GM12878 (cell line): ENCODE data around the gene DIS3L. TPM values are rescaled to one million over a fixed set of nuclear protein-coding genes. Genes with fewer than 3 reads are reported as not detected.

Experiments
- ATAC-seq: fragments of 200-7000 bp; cut with Tn5 transposase; 3 replicates; pipeline ENCODE4 v1.9.1; 2020; ENCODE audit warnings: mild to moderate bottlenecking, moderate library complexity
- BruUV-seq: library from RNA; stranded (reverse); fragments of 400-500 nt; replicated peaks from 2 replicates; lab custom pipeline; 2021; lab: Mats Ljungman, UMichigan
- CTCF ChIA-PET: fragments of 300-600 bp; sonication (Branson Sonifier 250); formaldehyde crosslinking; extraction: SDS; loops from one replicate; lab custom pipeline; 2021; ENCODE audit warnings: inconsistent platforms; lab: Yijun Ruan, JAX
- POLR2A ChIA-PET: fragments of 350-600 bp; formaldehyde crosslinking; extraction: SDS; loops from one replicate; lab custom pipeline; 2021; ENCODE audit warnings: inconsistent platforms; lab: Charles Lee
- RAD21 ChIA-PET: fragments of 300-600 bp; sonication (Branson Sonifier 250); formaldehyde crosslinking; loops from one replicate; lab custom pipeline; 2023; ENCODE audit warnings: antibody characterized with exemption; ENCODE audit not compliant: unreplicated experiment; lab: Charles Lee
- SMC1A ChIA-PET: fragments of 300-600 bp; sonication (Branson Sonifier 250); formaldehyde crosslinking; loops from one replicate; lab custom pipeline; 2023; ENCODE audit not compliant: unreplicated experiment, uncharacterized antibody; lab: Charles Lee
- DNase-seq: peaks from one replicate; pipeline ENCODE4 v3.0.0-alpha.2; 2011; ENCODE audit warnings: low read depth, low spot score
- FAIRE-seq: peaks from 3 replicates; lab custom pipeline; 2011; peaks lifted over from hg19 to GRCh38; lab: Jason Lieb, UNC
- H2AFZ ChIP-seq: 2 replicates; pipeline ENCODE4 v1.6.0; 2011; ENCODE audit warnings: low read depth, low read length, control low read depth; ENCODE audit not compliant: control insufficient read depth
- H3K27ac ChIP-seq: 2 replicates; pipeline ENCODE4 v1.5.1; 2011; ENCODE audit warnings: control low read depth; ENCODE audit not compliant: control insufficient read depth, insufficient read depth
- H3K27me3 ChIP-seq, 2 experiments: replicated peaks in 1 of 2; 2 replicates each; pipeline versions ENCODE4 v1.6.0 to v1.6.1; 2011; ENCODE audit warnings: low read length in 1 of 2; ENCODE audit not compliant: control insufficient read depth in 2 of 2, insufficient read depth in 2 of 2
- H3K36me3 ChIP-seq, 2 experiments: 2 replicates each; pipeline ENCODE4 v1.5.1; 2011; ENCODE audit warnings: low read length in 1 of 2; ENCODE audit not compliant: control insufficient read depth in 2 of 2, insufficient read depth in 2 of 2
- H3K4me1 ChIP-seq: 2 replicates; pipeline ENCODE4 v1.6.1; 2011; ENCODE audit warnings: mild to moderate bottlenecking, low read length, moderate library complexity, mixed read lengths; ENCODE audit not compliant: control insufficient read depth, insufficient read depth
- H3K4me2 ChIP-seq: 2 replicates; pipeline ENCODE4 v1.6.0; 2011; ENCODE audit warnings: control low read depth; ENCODE audit not compliant: control insufficient read depth, insufficient read depth
- H3K4me3 ChIP-seq: fragments of 200-600 bp; sonication (generic); 2 replicates; pipeline ENCODE4 v1.5.1; 2016
- H3K79me2 ChIP-seq: 2 replicates; pipeline ENCODE4 v1.6.0; 2011; ENCODE audit warnings: low read length; ENCODE audit not compliant: control insufficient read depth, insufficient read depth
- H3K9ac ChIP-seq: 2 replicates; pipeline ENCODE4 v1.8.0; 2011; ENCODE audit warnings: low read length, control low read depth, mixed read lengths; ENCODE audit not compliant: control insufficient read depth, insufficient read depth
- H3K9me3 ChIP-seq: replicated peaks from 3 replicates; pipeline ENCODE4 v1.5.1; 2011; ENCODE audit warnings: mild to moderate bottlenecking, low read length; ENCODE audit not compliant: control insufficient read depth, insufficient read depth
- H4K20me1 ChIP-seq: 2 replicates; pipeline ENCODE4 v1.6.0; 2011; ENCODE audit not compliant: control insufficient read depth, insufficient read depth
- ATF3 ChIP-seq: IDR thresholded peaks from 2 replicates; pipeline ENCODE4 v1.6.1; 2011; ENCODE audit warnings: low read depth, mild to moderate bottlenecking, low read length, moderate library complexity, borderline replicate concordance; ENCODE audit errors: extremely low read depth
- BCLAF1 ChIP-seq: fragments of 450-650 bp; IDR thresholded peaks from 2 replicates; pipeline ENCODE4 v1.6.1; 2017; ENCODE audit warnings: antibody characterized with exemption, mild to moderate bottlenecking, moderate library complexity
- CBX3 ChIP-seq: fragments of 200-600 bp; sonication (generic); IDR thresholded peaks from 2 replicates; pipeline ENCODE4 v1.6.1; 2016; ENCODE audit warnings: low read depth, borderline replicate concordance
- ELK1 ChIP-seq: IDR thresholded peaks from 2 replicates; pipeline ENCODE4 v1.6.1; 2012; ENCODE audit warnings: low read depth, low read length, improper control_type of control experiment
- ESRRA ChIP-seq: IDR thresholded peaks from 2 replicates; pipeline ENCODE4 v1.6.1; 2012; ENCODE audit warnings: mild to moderate bottlenecking, low read length, improper control_type of control experiment
- GATAD2B ChIP-seq: fragments of 450-650 bp; conservative IDR thresholded peaks from 2 replicates; pipeline ENCODE4 v1.6.1; 2017; ENCODE audit warnings: low read depth, mild to moderate bottlenecking, moderate library complexity
- JUNB ChIP-seq: IDR thresholded peaks from 2 replicates; pipeline ENCODE4 v1.6.1; 2016; ENCODE audit warnings: antibody characterized with exemption, mild to moderate bottlenecking
- NFYB ChIP-seq: IDR thresholded peaks from 2 replicates; pipeline ENCODE4 v1.6.1; 2011; ENCODE audit warnings: low read depth, mild to moderate bottlenecking, low read length, improper control_type of control experiment, moderate library complexity; ENCODE audit not compliant: insufficient read depth
- POLR2A ChIP-seq: IDR thresholded peaks from 2 replicates; pipeline ENCODE4 v1.6.1; 2011; ENCODE audit warnings: low read depth, mild to moderate bottlenecking, low read length
- POLR2AphosphoS2 ChIP-seq: IDR thresholded peaks from 2 replicates; pipeline ENCODE4 v1.6.1; 2011; ENCODE audit warnings: low read depth, mild to moderate bottlenecking, low read length, improper control_type of control experiment, moderate library complexity
- SMC3 ChIP-seq: IDR thresholded peaks from 2 replicates; pipeline ENCODE4 v1.6.1; 2011; ENCODE audit warnings: low read length, improper control_type of control experiment, borderline replicate concordance
- SRF ChIP-seq, 2 experiments: IDR thresholded peaks; 2 replicates each; pipeline ENCODE4 v1.6.1; 2011; ENCODE audit warnings: low read depth in 2 of 2, low read length in 2 of 2, mild to moderate bottlenecking in 1 of 2, moderate library complexity in 1 of 2
- SUPT20H ChIP-seq: IDR thresholded peaks from 2 replicates; pipeline ENCODE4 v1.6.1; 2011; ENCODE audit warnings: low read depth, mild to moderate bottlenecking, low read length, moderate library complexity, borderline replicate concordance; ENCODE audit not compliant: control insufficient read depth
- TBL1XR1 ChIP-seq: IDR thresholded peaks from 2 replicates; pipeline ENCODE4 v1.6.1; 2012; ENCODE audit warnings: low read depth, low read length, improper control_type of control experiment
- ZNF207 ChIP-seq: fragments of 450-650 bp; IDR thresholded peaks from 2 replicates; pipeline ENCODE4 v1.6.1; 2014; ENCODE audit warnings: antibody characterized with exemption, mild to moderate bottlenecking, borderline replicate concordance
- ZNF274 ChIP-seq: IDR thresholded peaks from one replicate; pipeline ENCODE4 v1.8.0; 2011; ENCODE audit not compliant: insufficient read length, insufficient read depth
- ZNF384 ChIP-seq: IDR thresholded peaks from 2 replicates; pipeline ENCODE4 v1.6.1; 2012; ENCODE audit warnings: low read depth, mild to moderate bottlenecking, low read length, improper control_type of control experiment, borderline replicate concordance
- WGBS: methylation state at CpG from one replicate; pipeline ENCODE4 v1.1.6; 2016; ENCODE audit warnings: low lambda C conversion rate; ENCODE audit not compliant: insufficient replicate concordance, insufficient coverage; ENCODE audit errors: missing lambda C conversion rate; 5-methylcytosine and 5-hydroxymethylcytosine counted together
- in situ Hi-C: fragments of 300-500 bp; cut with MboI; formaldehyde crosslinking; loops from 9 replicates; pipeline ENCODE4 v1.14.3; 2018; ENCODE audit warnings: mixed read lengths
- intact Hi-C: fragments of 100-400 bp; cut with micrococcal nuclease; formaldehyde crosslinking; loops from one replicate; pipeline ENCODE4 v1.14.2; 2022; ENCODE audit not compliant: unreplicated experiment
- polyA plus RNA-seq, 11 experiments: library from polyadenylated mRNA; depleted of rRNA in 4 of 11; unstranded in 6 of 11; stranded (reverse) in 5 of 11; fragments of >200 nt; fragmentation: Nextera tagmentation in 4 of 11; fragmentation: Illumina TruSeq in 1 of 11; extraction: Ambion mirVana in 4 of 11; extraction: Trizol in 1 of 11; gene quantifications; 1 replicate in 1 of 11; 2 replicates in 10 of 11; pipeline versions ENCODE4 v1.2.1 to v1.2.3, GENCODE V29; 2011 to 2016; ENCODE audit warnings: inconsistent platforms in 2 of 11, missing spikeins in 2 of 11, low read depth in 1 of 11
- total RNA-seq, 4 experiments: library from RNA; depleted of rRNA in 3 of 4; stranded (reverse); fragments of >200 nt in 3 of 4; fragmentation: Illumina TruSeq in 1 of 4; extraction: Trizol in 1 of 4; gene quantifications; 2 replicates each; pipeline versions ENCODE4 v1.2.1 to v1.2.3, GENCODE V29; 2013 to 2021
- TF ChIP-seq, protein P1 (sequence below): fragments of 450-650 bp; IDR thresholded peaks from 2 replicates; pipeline ENCODE4 v1.6.1; 2014; ENCODE audit warnings: mild to moderate bottlenecking

Gene DIS3L
- total and polyA plus RNA-seq, 10 of the 15 experiments (the other 5 are each of a cell fraction or from before 2014, with no cell fraction given), result 7.6 to 33.7 (median 25.5) TPM

DNA sequence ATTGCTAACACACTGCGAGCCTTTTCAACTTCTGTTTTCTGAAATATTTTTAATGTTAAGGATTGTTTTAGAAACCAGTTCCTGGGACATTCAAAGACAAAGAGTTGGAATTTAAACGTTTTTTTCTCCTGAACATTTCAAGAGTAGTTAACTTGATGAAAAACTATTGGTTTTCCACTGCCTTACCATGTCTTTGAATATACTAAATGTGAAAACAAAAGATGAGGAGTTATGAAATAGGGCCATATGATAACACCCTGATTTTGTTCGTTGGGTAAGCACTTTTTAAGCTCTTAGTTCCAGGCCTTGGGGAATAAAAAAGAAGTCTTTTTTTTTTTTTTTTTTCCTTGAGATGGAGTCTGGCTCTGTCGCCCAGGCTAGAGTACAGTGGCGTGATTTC is 2.8 kb downstream of the DIS3L start:
- ChIA-PET RAD21 (interaction anchor here (1.3 to 2.3 kb wide), 2 partner anchors 90 to 510 kb away, joined by 3 to 10 read pairs; partner anchors contain the start of gene MAP2K1), SMC1A (interaction anchor here (0.6 to 4.4 kb wide), 2 partner anchors 202 to 590 kb away, joined by 4 to 24 read pairs; partner anchors contain the start of gene SNAPC5), POLR2A (interaction anchor here (0.6 kb wide), 2 partner anchors 11 to 180 kb away, joined by 3 to 4 read pairs; no protein-coding TSS in a partner anchor), CTCF (interaction anchor here (1.1 to 9.7 kb wide), 4 partner anchors 8 to 202 kb away, joined by 3 to 103 read pairs (median 6); partner anchors contain the start of genes SNAPC5 and TIPIN)
- H3K79me2 ChIP-seq, result peaks cover 28% of the 10 kb centered on the region
- peak overlapping the region; percentile 71; the same call in 1 of the 2 replicates for H3K4me3 ChIP-seq
- H3K4me1 ChIP-seq, result peaks cover 3% of the 10 kb centered on the region; the same call in 1 of the 2 replicates
- H4K20me1 ChIP-seq, result no peaks in the 10 kb centered on the region
- H3K36me3 ChIP-seq, result peaks cover 0 to 3% of the 10 kb centered on the region in 2 experiments; a peak in 1 of 4 replicates
- FAIRE-seq (no peak), ATAC-seq (no peak), DNase-seq (no peak)
- WGBS, result 68% methylated on average over 5 of the region's 5 CpGs
- H3K27me3 ChIP-seq, result no peaks in the 10 kb centered on the region
- no peak for TF ChIP-seq ZNF207
- no peak for TF ChIP-seq SRF (IDR thresholded peaks at IDR 0.05; ENCODE audit: low read depth in 2 of 2, low read length in 2 of 2)
- no peak for TF ChIP-seq BCLAF1
- no peak for TF ChIP-seq ELK1
- TF ChIP-seq SUPT20H, result no peak
- no peak for TF ChIP-seq ZNF274
- TF ChIP-seq POLR2A, result no peak
- TF ChIP-seq SMC3, result no peak
- no peak for TF ChIP-seq GATAD2B
- TF ChIP-seq POLR2AphosphoS2, result no peak
- TF ChIP-seq TBL1XR1, result no peak
- TF ChIP-seq, protein P1, sequence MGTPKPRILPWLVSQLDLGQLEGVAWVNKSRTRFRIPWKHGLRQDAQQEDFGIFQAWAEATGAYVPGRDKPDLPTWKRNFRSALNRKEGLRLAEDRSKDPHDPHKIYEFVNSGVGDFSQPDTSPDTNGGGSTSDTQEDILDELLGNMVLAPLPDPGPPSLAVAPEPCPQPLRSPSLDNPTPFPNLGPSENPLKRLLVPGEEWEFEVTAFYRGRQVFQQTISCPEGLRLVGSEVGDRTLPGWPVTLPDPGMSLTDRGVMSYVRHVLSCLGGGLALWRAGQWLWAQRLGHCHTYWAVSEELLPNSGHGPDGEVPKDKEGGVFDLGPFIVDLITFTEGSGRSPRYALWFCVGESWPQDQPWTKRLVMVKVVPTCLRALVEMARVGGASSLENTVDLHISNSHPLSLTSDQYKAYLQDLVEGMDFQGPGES, result no peak
- TF ChIP-seq ESRRA, result no peak
- no peak for TF ChIP-seq JUNB
- TF ChIP-seq ZNF384, result no peak
- no peak for TF ChIP-seq NFYB
- TF ChIP-seq ATF3, result no peak
- no peak for TF ChIP-seq CBX3
- intact Hi-C loops, result no loop called here
- in situ Hi-C loops, result no loop called here
- no peak overlapping the region for H2AFZ ChIP-seq
- no peak overlapping the region; the same call in 1 of the 2 replicates for H3K4me2 ChIP-seq
- no peak overlapping the region for H3K9ac ChIP-seq
- H3K9me3 ChIP-seq, result no peaks in the 10 kb centered on the region
- H3K27ac ChIP-seq, result no peak overlapping the region
- BruUV-seq, result no TSS peak
